C4-2B (cell line): ENCODE results near the gene MYL5.

Source experiments
- H3K27ac ChIP-seq: fragments of 450-650 bp; 2 replicates; pipeline ENCODE4 v1.5.1; 2017
- ZFX ChIP-seq: fragments of 450-650 bp; IDR thresholded peaks from 2 replicates; pipeline ENCODE4 v1.6.1; 2017
- TF ChIP-seq, protein P1 (sequence below): fragments of 450-650 bp; conservative IDR thresholded peaks from 2 replicates; pipeline ENCODE4 v1.5.1; 2017; ENCODE audit warnings: mild to moderate bottlenecking

The MYL5 gene

GRCh38 chr4:679629-680028 lies 5.3 kb downstream of the MYL5 start:
- TF ChIP-seq ZFX = no peak
- no peak overlapping the region for H3K27ac ChIP-seq

DNA sequence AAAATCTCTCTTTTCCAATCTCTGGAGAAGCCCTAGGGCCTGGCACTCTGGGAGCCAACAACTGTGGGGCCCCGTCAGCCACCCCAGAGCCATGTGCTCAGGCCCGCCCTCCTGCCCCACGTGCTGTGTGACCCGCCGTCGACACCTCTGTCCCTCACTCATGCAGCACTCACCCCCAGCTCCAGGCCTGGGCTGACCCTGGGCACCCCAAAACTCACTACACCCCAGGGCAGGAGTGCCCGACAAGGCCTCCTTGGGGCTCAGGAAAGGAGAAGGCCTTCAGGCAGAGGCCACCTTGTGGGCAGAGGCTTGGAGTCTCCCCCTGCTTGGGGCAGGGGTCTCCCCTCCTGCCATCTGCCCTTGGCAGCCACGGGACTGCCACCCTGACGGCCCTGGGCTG lies 5.7 kb downstream of the MYL5 start:
- H3K27ac ChIP-seq = peak overlapping the region; percentile 66; the same call in 1 of the 2 replicates
- TF ChIP-seq ZFX = no peak
- TF ChIP-seq, protein P1, sequence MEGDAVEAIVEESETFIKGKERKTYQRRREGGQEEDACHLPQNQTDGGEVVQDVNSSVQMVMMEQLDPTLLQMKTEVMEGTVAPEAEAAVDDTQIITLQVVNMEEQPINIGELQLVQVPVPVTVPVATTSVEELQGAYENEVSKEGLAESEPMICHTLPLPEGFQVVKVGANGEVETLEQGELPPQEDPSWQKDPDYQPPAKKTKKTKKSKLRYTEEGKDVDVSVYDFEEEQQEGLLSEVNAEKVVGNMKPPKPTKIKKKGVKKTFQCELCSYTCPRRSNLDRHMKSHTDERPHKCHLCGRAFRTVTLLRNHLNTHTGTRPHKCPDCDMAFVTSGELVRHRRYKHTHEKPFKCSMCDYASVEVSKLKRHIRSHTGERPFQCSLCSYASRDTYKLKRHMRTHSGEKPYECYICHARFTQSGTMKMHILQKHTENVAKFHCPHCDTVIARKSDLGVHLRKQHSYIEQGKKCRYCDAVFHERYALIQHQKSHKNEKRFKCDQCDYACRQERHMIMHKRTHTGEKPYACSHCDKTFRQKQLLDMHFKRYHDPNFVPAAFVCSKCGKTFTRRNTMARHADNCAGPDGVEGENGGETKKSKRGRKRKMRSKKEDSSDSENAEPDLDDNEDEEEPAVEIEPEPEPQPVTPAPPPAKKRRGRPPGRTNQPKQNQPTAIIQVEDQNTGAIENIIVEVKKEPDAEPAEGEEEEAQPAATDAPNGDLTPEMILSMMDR = no peak

GRCh38 chr4:680551-680927 lies 6.2 kb downstream of the MYL5 start:
- TF ChIP-seq, protein P1 = no peak
- no peak for TF ChIP-seq ZFX
- H3K27ac ChIP-seq = peak overlapping the region; percentile 66

DNA sequence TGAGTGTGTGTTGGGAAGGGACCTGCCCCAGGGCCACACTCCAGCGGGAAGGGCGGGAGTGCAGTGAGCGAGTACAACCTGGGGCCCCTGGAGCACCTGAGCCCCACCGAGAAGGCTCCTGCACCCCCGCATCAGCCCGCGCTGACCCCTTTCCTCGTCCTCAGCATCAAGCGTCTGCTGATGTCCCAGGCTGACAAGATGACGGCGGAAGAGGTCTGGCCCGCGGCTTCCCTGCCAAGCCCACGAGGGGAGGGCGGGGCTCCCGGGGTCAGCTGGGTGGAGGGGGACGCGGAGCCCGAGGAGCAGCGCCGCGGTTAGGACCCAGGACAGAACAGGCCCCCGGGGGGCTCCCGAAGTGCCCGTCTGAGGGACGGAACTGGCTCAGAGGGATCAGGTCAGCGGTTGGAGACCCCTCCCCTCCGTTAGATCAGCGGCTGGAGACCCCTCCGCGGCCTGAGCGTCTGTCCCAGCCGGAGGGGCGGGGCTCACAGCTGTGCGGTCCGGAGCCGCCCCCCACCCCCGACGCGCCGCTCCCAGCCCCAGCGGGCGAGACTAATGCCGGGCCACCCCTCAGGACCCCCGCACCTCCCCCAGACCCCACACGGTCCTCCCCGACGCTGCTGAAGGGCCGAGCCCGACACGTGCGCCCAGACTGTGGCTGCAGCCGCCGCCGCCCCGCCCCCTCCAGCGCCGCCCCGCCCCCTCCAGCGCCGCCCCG lies 6.7 kb downstream of the MYL5 start:
- TF ChIP-seq, protein P1 = no peak
- TF ChIP-seq ZFX = no peak
- H3K27ac ChIP-seq = peak overlapping the region; percentile 66

GRCh38 chr4:681736-682451 lies 7.6 kb downstream of the MYL5 start:
- TF ChIP-seq, protein P1 = no peak
- TF ChIP-seq ZFX = no peak
- peak overlapping the region; percentile 33 for H3K27ac ChIP-seq

- TF ChIP-seq ZFX = no peak
- TF ChIP-seq, protein P1 = no peak
- H3K27ac ChIP-seq = peak overlapping the region; percentile 33
Measured at GRCh38 chr4:682490-683172, 8.3 kb downstream of the MYL5 start.

DNA sequence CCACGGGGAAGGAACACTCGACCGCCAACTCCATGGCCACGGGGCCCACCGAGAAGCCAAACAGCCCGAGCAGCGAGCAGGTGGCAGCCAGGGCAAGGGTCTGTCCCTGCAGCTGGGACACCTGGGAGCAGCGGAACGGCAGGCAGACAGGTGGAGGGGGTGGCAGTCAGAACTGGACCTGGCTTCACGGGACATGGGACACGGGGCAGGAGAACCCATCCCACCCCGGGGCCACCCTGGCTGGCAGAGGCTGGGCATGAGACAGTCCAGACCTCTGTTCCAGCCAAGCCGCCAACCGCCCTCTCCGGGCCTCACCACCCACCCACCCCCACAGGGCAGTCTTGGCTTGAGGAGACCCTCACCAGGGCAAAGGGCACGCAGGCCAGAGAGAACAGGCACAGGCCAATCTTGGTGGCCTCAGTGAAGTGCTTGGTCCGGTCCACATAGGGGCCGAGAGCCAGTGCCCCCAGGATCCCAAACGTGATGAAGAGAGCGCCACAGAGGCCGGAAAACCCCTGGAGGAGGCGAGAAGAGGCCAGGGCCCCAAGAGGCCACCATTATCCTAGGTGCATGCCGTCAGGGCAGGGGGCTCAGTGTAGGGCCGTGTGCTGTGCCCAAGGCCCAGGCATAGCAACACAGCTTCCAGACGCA lies 9.0 kb downstream of the MYL5 start:
- H3K27ac ChIP-seq = peak overlapping the region; percentile 33; the same call in 1 of the 2 replicates
- TF ChIP-seq, protein P1 = no peak
